HG02840 (cell line): Measurements from ENCODE around the gene TAGLN.
"Not testable (repeated sequence)": the region's sequence is repeated elsewhere in the genome, so short reads cannot be mapped to it uniquely, and the experiment has no call there.

Experiments used
- ATAC-seq: cut with Tn5 transposase; IDR thresholded peaks from one replicate; pipeline ENCODE4 v1.9.1; 2021; ENCODE audit warnings: mild to moderate bottlenecking, moderate library complexity, moderate number of reproducible peaks; ENCODE audit not compliant: unreplicated experiment, low FRiP score

The TAGLN gene

GRCh38 chr11:117180661-117181585, 18.2 kb upstream of the TAGLN start:
- ATAC-seq = no peak

GRCh38 chr11:117181586-117182550, 17.3 kb upstream of the TAGLN start:
- no peak for ATAC-seq

- ATAC-seq = no peak
Measured at GRCh38 chr11:117182551-117182935, 16.6 kb upstream of the TAGLN start.

- not testable (repeated sequence) for ATAC-seq
Measured at GRCh38 chr11:117183178-117183577, 16.0 kb upstream of the TAGLN start.

GRCh38 chr11:117183724-117184349, 15.3 kb upstream of the TAGLN start:
- no peak for ATAC-seq

GRCh38 chr11:117185736-117186430, 13.3 kb upstream of the TAGLN start:
- ATAC-seq = no peak

- ATAC-seq = no peak
Measured at GRCh38 chr11:117186431-117186761, 12.8 kb upstream of the TAGLN start.

GRCh38 chr11:117187007-117187406, 12.2 kb upstream of the TAGLN start:
- no peak for ATAC-seq

- ATAC-seq = no peak
Measured at GRCh38 chr11:117187428-117187798, 11.8 kb upstream of the TAGLN start.

- no peak for ATAC-seq
Measured at GRCh38 chr11:117187799-117188481, 11.2 kb upstream of the TAGLN start.

- ATAC-seq = no peak
Measured at GRCh38 chr11:117188620-117189081, 10.5 kb upstream of the TAGLN start.

GRCh38 chr11:117189191-117189940, 9.8 kb upstream of the TAGLN start:
- ATAC-seq = peak; percentile 52

GRCh38 chr11:117189941-117190544, 9.1 kb upstream of the TAGLN start:
- no peak for ATAC-seq

GRCh38 chr11:117191680-117192400, 7.3 kb upstream of the TAGLN start:
- no peak for ATAC-seq

GRCh38 chr11:117192401-117192875, 6.7 kb upstream of the TAGLN start:
- ATAC-seq = no peak

GRCh38 chr11:117193130-117194020, 5.8 kb upstream of the TAGLN start:
- ATAC-seq = no peak

GRCh38 chr11:117194267-117194666, 4.9 kb upstream of the TAGLN start:
- ATAC-seq = no peak
